H1 (cell line): ENCODE measurements around the gene ME3. TPM values are rescaled to one million over a fixed set of nuclear protein-coding genes. Genes with fewer than 3 reads are reported as not detected.

Experiments
- CTCF ChIA-PET: fragments of 300-600 bp; sonication (Branson Sonifier 250); formaldehyde crosslinking; loops from one replicate; lab custom pipeline; 2021; ENCODE audit not compliant: partially characterized antibody; lab: Charles Lee
- POLR2A ChIA-PET: fragments of 300-600 bp; sonication (Branson Sonifier 250); formaldehyde crosslinking; loops from one replicate; lab custom pipeline; 2021; ENCODE audit warnings: inconsistent platforms; ENCODE audit not compliant: partially characterized antibody; lab: Charles Lee
- DNase-seq, 2 experiments: peaks; one replicate each; pipeline versions ENCODE4 v3.0.0 to v3.0.0-alpha.2; 2010 to 2022; ENCODE audit warnings: low spot score in 2 of 2, low read depth in 1 of 2, mixed read lengths in 1 of 2
- FAIRE-seq: peaks from 2 replicates; lab custom pipeline; 2011; peaks lifted over from hg19 to GRCh38; lab: Jason Lieb, UNC
- H2AFZ ChIP-seq: 2 replicates; pipeline ENCODE4 v1.8.1; 2012; ENCODE audit warnings: low read length, inconsistent platforms
- H2AK5ac ChIP-seq: 2 replicates; pipeline ENCODE4 v1.6.1; 2013; ENCODE audit warnings: low read depth, low read length
- H2BK120ac ChIP-seq: replicated peaks from 2 replicates; pipeline ENCODE3; 2013; ENCODE audit warnings: low read depth, low read length, inconsistent platforms
- H2BK12ac ChIP-seq: 2 replicates; pipeline ENCODE4 v1.6.1; 2013; ENCODE audit warnings: low read depth, low read length
- H2BK15ac ChIP-seq: 2 replicates; pipeline ENCODE4 v1.6.1; 2013; ENCODE audit warnings: low read length
- H2BK20ac ChIP-seq: 2 replicates; pipeline ENCODE4 v1.6.1; 2013; ENCODE audit warnings: low read length
- H2BK5ac ChIP-seq: 2 replicates; pipeline ENCODE4 v1.6.1; 2013; ENCODE audit warnings: low read depth, low read length
- H3K14ac ChIP-seq: 2 replicates; pipeline ENCODE4 v1.6.1; 2013; ENCODE audit warnings: inconsistent platforms; ENCODE audit not compliant: insufficient read length
- H3K18ac ChIP-seq: 2 replicates; pipeline ENCODE4 v1.6.1; 2013; ENCODE audit warnings: low read length; ENCODE audit errors: extremely low read depth
- H3K23ac ChIP-seq: 2 replicates; pipeline ENCODE4 v1.6.1; 2013; ENCODE audit warnings: inconsistent platforms; ENCODE audit not compliant: insufficient read length
- H3K23me2 ChIP-seq: 2 replicates; pipeline ENCODE4 v1.6.1; 2013; ENCODE audit warnings: low read depth, low read length
- H3K27ac ChIP-seq: 2 replicates; pipeline ENCODE4 v1.6.1; 2011; ENCODE audit warnings: low read depth, low read length, inconsistent platforms
- H3K27me3 ChIP-seq, 4 experiments: replicated peaks in 1 of 4; 1 replicate in 1 of 4; 2 replicates in 3 of 4; pipeline versions ENCODE4 v1.6.1 to v1.8.1; 2011 to 2013; ENCODE audit warnings: low read length in 3 of 4, mild to moderate bottlenecking in 3 of 4, inconsistent platforms in 2 of 4, mixed read lengths in 2 of 4, moderate library complexity in 1 of 4; ENCODE audit not compliant: control insufficient read depth in 3 of 4, insufficient read depth in 3 of 4; ENCODE audit errors: extremely low read depth in 1 of 4
- H3K36me3 ChIP-seq, 4 experiments: 2 replicates each; pipeline versions ENCODE4 v1.6.1 to v1.8.1; 2011 to 2013; ENCODE audit warnings: mild to moderate bottlenecking in 4 of 4, low read length in 3 of 4, moderate library complexity in 2 of 4, control low read depth in 1 of 4, inconsistent platforms in 1 of 4; ENCODE audit not compliant: insufficient read depth in 4 of 4, control insufficient read depth in 2 of 4
- H3K4ac ChIP-seq: replicated peaks from 2 replicates; pipeline ENCODE3; 2013; ENCODE audit warnings: low read length, low read depth, mixed read lengths, inconsistent platforms; ENCODE audit not compliant: insufficient read length
- H3K4me1 ChIP-seq, 4 experiments: replicated peaks in 1 of 4; 1 replicate in 1 of 4; 2 replicates in 3 of 4; pipeline versions ENCODE4 v1.6.1 to v1.8.1; 2011 to 2013; ENCODE audit warnings: low read length in 3 of 4, inconsistent platforms in 2 of 4, mixed read lengths in 1 of 4; ENCODE audit not compliant: insufficient read depth in 4 of 4, control insufficient read depth in 3 of 4
- H3K4me2 ChIP-seq, 2 experiments: 2 replicates each; pipeline versions ENCODE4 v1.6.1 to v1.8.1; 2011 to 2013; ENCODE audit warnings: low read depth in 2 of 2, low read length in 2 of 2, control low read depth in 1 of 2, inconsistent platforms in 1 of 2, mild to moderate bottlenecking in 1 of 2; ENCODE audit not compliant: insufficient read depth in 1 of 2
- H3K4me3 ChIP-seq, 4 experiments: fragments of 200-600, 300-600 bp in 1 of 4; sonication (generic), shearing (Covaris generic), sonication (Bioruptor Twin) in 1 of 4; 2 replicates each; pipeline versions ENCODE4 v1.5.1 to v1.8.1; 2011 to 2016; ENCODE audit warnings: low read length in 4 of 4, low read depth in 3 of 4, control low read depth in 2 of 4, inconsistent platforms in 2 of 4, mild to moderate bottlenecking in 2 of 4, mixed read lengths in 1 of 4, moderate library complexity in 1 of 4; ENCODE audit not compliant: insufficient read depth in 2 of 4; ENCODE audit errors: extremely low read depth in 1 of 4
- H3K56ac ChIP-seq: replicated peaks from 2 replicates; pipeline ENCODE3; 2013; ENCODE audit warnings: low read depth, mild to moderate bottlenecking, mixed read lengths, low read length, inconsistent platforms; ENCODE audit not compliant: insufficient read length
- H3K79me1 ChIP-seq: 2 replicates; pipeline ENCODE4 v1.6.1; 2013; ENCODE audit warnings: low read depth, low read length, control low read depth
- H3K79me2 ChIP-seq, 2 experiments: 2 replicates each; pipeline versions ENCODE4 v1.6.1 to v1.8.1; 2012 to 2013; ENCODE audit warnings: low read length in 2 of 2, mild to moderate bottlenecking in 2 of 2, inconsistent platforms in 1 of 2; ENCODE audit not compliant: insufficient read depth in 2 of 2, control insufficient read depth in 1 of 2
- H3K9ac ChIP-seq, 4 experiments: replicated peaks in 1 of 4; 1 replicate in 1 of 4; 2 replicates in 3 of 4; pipeline versions ENCODE4 v1.6.1 to v1.8.1; 2011 to 2013; ENCODE audit warnings: low read depth in 3 of 4, low read length in 3 of 4, control low read depth in 2 of 4, mild to moderate bottlenecking in 2 of 4, moderate library complexity in 2 of 4, inconsistent platforms in 1 of 4; ENCODE audit errors: extremely low read depth in 1 of 4
- H3K9me3 ChIP-seq, 2 experiments: 2 replicates each; pipeline versions ENCODE4 v1.6.1 to v1.8.1; 2012 to 2013; ENCODE audit warnings: mild to moderate bottlenecking in 2 of 2, moderate library complexity in 2 of 2, control low read depth in 1 of 2, inconsistent platforms in 1 of 2, low read depth in 1 of 2, low read length in 1 of 2, mixed read lengths in 1 of 2; ENCODE audit not compliant: insufficient read depth in 2 of 2
- H4K20me1 ChIP-seq, 2 experiments: replicated peaks in 1 of 2; 2 replicates each; pipeline versions ENCODE3 to v1.8.1; 2011 to 2013; ENCODE audit warnings: inconsistent platforms in 2 of 2, low read length in 2 of 2, mild to moderate bottlenecking in 1 of 2; ENCODE audit not compliant: insufficient read depth in 2 of 2, control insufficient read depth in 1 of 2
- H4K5ac ChIP-seq: 2 replicates; pipeline ENCODE4 v1.6.1; 2013; ENCODE audit warnings: low read length, low read depth, mixed read lengths, inconsistent platforms; ENCODE audit not compliant: insufficient read length
- H4K8ac ChIP-seq: 2 replicates; pipeline ENCODE4 v1.8.0; 2013; ENCODE audit warnings: mild to moderate bottlenecking, moderate library complexity, low read length, inconsistent platforms; ENCODE audit not compliant: insufficient read depth; ENCODE audit errors: extremely low read depth
- H4K91ac ChIP-seq: replicated peaks from 2 replicates; pipeline ENCODE3; 2013; ENCODE audit warnings: low read length, mixed read lengths, inconsistent platforms; ENCODE audit not compliant: insufficient read length
- BCL11A ChIP-seq, 2 experiments: IDR thresholded peaks; one replicate each; pipeline ENCODE4 v1.6.1; 2011; ENCODE audit warnings: low read depth in 2 of 2, low read length in 2 of 2, mild to moderate bottlenecking in 2 of 2
- CEBPB ChIP-seq: IDR thresholded peaks from 2 replicates; pipeline ENCODE4 v1.6.1; 2012; ENCODE audit warnings: low read depth, low read length
- CHD1 ChIP-seq: IDR thresholded peaks from 2 replicates; pipeline ENCODE4 v1.6.1; 2012; ENCODE audit warnings: low read depth, low read length, improper control_type of control experiment
- CREB1 ChIP-seq: IDR thresholded peaks from 2 replicates; pipeline ENCODE4 v1.6.1; 2012; ENCODE audit warnings: inconsistent platforms
- EGR1 ChIP-seq: IDR thresholded peaks from 2 replicates; pipeline ENCODE4 v1.6.1; 2011; ENCODE audit warnings: low read depth, low read length, borderline replicate concordance
- HDAC2 ChIP-seq, 2 experiments: fragments of 300-600 bp in 1 of 2; sonication (generic) in 1 of 2; IDR thresholded peaks; 2 replicates each; pipeline ENCODE4 v1.6.1; 2011 to 2012; ENCODE audit warnings: low read depth in 2 of 2, low read length in 2 of 2, mild to moderate bottlenecking in 2 of 2, moderate library complexity in 2 of 2, borderline replicate concordance in 1 of 2, inconsistent platforms in 1 of 2
- POLR2AphosphoS5 ChIP-seq: IDR thresholded peaks from 2 replicates; pipeline ENCODE4 v1.6.1; 2011; ENCODE audit warnings: low read depth, low read length
- RBBP5 ChIP-seq: IDR thresholded peaks from 2 replicates; pipeline ENCODE4 v1.7.1; 2012; ENCODE audit warnings: low read depth, mild to moderate bottlenecking, inconsistent platforms, low read length, moderate library complexity, borderline replicate concordance
- SIN3A ChIP-seq, 2 experiments: IDR thresholded peaks in 1 of 2; conservative IDR thresholded peaks in 1 of 2; 2 replicates each; pipeline ENCODE4 v1.6.1; 2011 to 2012; ENCODE audit warnings: low read length in 2 of 2, improper control_type of control experiment in 1 of 2, low read depth in 1 of 2, mild to moderate bottlenecking in 1 of 2
- SP2 ChIP-seq: IDR thresholded peaks from 2 replicates; pipeline ENCODE4 v1.6.1; 2012; ENCODE audit warnings: mild to moderate bottlenecking, low read length, inconsistent platforms
- SP4 ChIP-seq: IDR thresholded peaks from 2 replicates; pipeline ENCODE4 v1.6.1; 2012; ENCODE audit warnings: low read length, inconsistent platforms
- YY1 ChIP-seq: IDR thresholded peaks from 2 replicates; pipeline ENCODE4 v1.6.1; 2011; ENCODE audit warnings: low read depth, mild to moderate bottlenecking, low read length
- WGBS, 2 experiments: shearing (Covaris generic) in 1 of 2; methylation state at CpG; one replicate each; pipeline versions ENCODE4 v1.1.6 to v1.1.7; 2013 to 2015; ENCODE audit warnings: low lambda C conversion rate in 2 of 2, mixed read lengths in 2 of 2, inconsistent platforms in 1 of 2, low coverage in 1 of 2, missing lambda C conversion rate in 1 of 2; ENCODE audit not compliant: insufficient replicate concordance in 2 of 2, insufficient coverage in 1 of 2, insufficient read length in 1 of 2; ENCODE audit errors: extremely low coverage in 1 of 2, missing lambda C conversion rate in 1 of 2; 5-methylcytosine and 5-hydroxymethylcytosine counted together
- polyA plus RNA-seq, 7 experiments: library from polyadenylated mRNA; depleted of rRNA in 3 of 7; stranded (reverse) in 5 of 7; unstranded in 2 of 7; fragments of >200 nt in 5 of 7; fragments of 200-250 nt in 2 of 7; gene quantifications; 1 replicate in 5 of 7; 2 replicates in 1 of 7; 4 replicates in 1 of 7; pipeline versions ENCODE4 v1.2.1 to v1.2.3, GENCODE V29; 2011 to 2013; ENCODE audit warnings: missing spikeins in 2 of 7, mixed read lengths in 2 of 7
- total RNA-seq: library from RNA; stranded (reverse); fragmentation: NEBNext Ultra II Directional; extraction: Animal tissue kit (Norgen Biotek cat#: 25700); gene quantifications from 2 replicates; pipeline ENCODE4 v1.2.1, GENCODE V29; 2021

Gene ME3
- total and polyA plus RNA-seq, 2 of the 8 experiments (the other 6 are each of a cell fraction or from before 2014, with no cell fraction given): 1.5 to 2.8 TPM

GRCh38 chr11:86422371-86422770 lies 250.0 kb downstream of the ME3 start:
- H3K36me3 ChIP-seq: no peaks in the 10 kb centered on the region
- no peak overlapping the region for H2AK5ac ChIP-seq
- H2BK15ac ChIP-seq: no peak overlapping the region
- H2BK12ac ChIP-seq: no peak overlapping the region
- POLR2A ChIA-PET: no interaction called here
- H3K27ac ChIP-seq: no peak overlapping the region
- no peaks in the 10 kb centered on the region for H3K79me2 ChIP-seq
- no peaks in the 10 kb centered on the region for H3K27me3 ChIP-seq
- H4K8ac ChIP-seq: no peak overlapping the region
- H3K18ac ChIP-seq: no peak overlapping the region
- H3K9me3 ChIP-seq: no peaks in the 10 kb centered on the region; a peak in 1 of 4 replicates
- no peak for FAIRE-seq
- no peaks in the 10 kb centered on the region for H3K23me2 ChIP-seq
- 84% methylated on average over 12 of the region's 12 CpGs; no CpG with 5 or more reads in 1 of the 2 experiments for WGBS, 2 experiments
- no peaks in the 10 kb centered on the region for H4K20me1 ChIP-seq
- no peak overlapping the region for H2BK20ac ChIP-seq
- no peak overlapping the region for H3K9ac ChIP-seq
- CTCF ChIA-PET: interaction anchor here (1.0 to 2.5 kb wide), 4 partner anchors 21 to 282 kb away, joined by 5 to 8 read pairs (median 5); no protein-coding TSS in a partner anchor
- no peaks in the 10 kb centered on the region for H3K4me1 ChIP-seq
- H3K4me3 ChIP-seq: no peak overlapping the region
- H3K56ac ChIP-seq: no peak overlapping the region
- no peak overlapping the region for H4K5ac ChIP-seq
- H3K4ac ChIP-seq: no peak overlapping the region
- DNase-seq: no peak
- TF ChIP-seq BCL11A (IDR thresholded peaks at IDR 0.05; ENCODE audit: low read depth in 2 of 2, low read length in 2 of 2) (no peak), CHD1 (no peak), CEBPB (no peak), RBBP5 (no peak), SP2 (no peak), CREB1 (no peak), SP4 (no peak), EGR1 (no peak), SIN3A (conservative IDR thresholded peaks at IDR 0.05 in 1 of 2, IDR thresholded peaks at IDR 0.05 in 1 of 2; ENCODE audit: low read depth in 1 of 2, low read length in 2 of 2) (no peak), YY1 (no peak), HDAC2 (IDR thresholded peaks at IDR 0.05; ENCODE audit: borderline replicate concordance in 1 of 2, low read depth in 2 of 2, low read length in 2 of 2) (no peak), POLR2AphosphoS5 (no peak)
- TF ChIP-seq, all 59 proteins: peak for 0
- H3K4me2 ChIP-seq: no peak overlapping the region
- H4K91ac ChIP-seq: no peak overlapping the region
- H2BK5ac ChIP-seq: no peak overlapping the region
- no peaks in the 10 kb centered on the region for H3K79me1 ChIP-seq
- no peak overlapping the region for H2AFZ ChIP-seq
- no peak overlapping the region for H3K14ac ChIP-seq
- H3K23ac ChIP-seq: no peak overlapping the region
- H2BK120ac ChIP-seq: no peak overlapping the region
